ENCODE measurements around the gene C19orf47.

- TF ChIP-seq, protein P1, sequence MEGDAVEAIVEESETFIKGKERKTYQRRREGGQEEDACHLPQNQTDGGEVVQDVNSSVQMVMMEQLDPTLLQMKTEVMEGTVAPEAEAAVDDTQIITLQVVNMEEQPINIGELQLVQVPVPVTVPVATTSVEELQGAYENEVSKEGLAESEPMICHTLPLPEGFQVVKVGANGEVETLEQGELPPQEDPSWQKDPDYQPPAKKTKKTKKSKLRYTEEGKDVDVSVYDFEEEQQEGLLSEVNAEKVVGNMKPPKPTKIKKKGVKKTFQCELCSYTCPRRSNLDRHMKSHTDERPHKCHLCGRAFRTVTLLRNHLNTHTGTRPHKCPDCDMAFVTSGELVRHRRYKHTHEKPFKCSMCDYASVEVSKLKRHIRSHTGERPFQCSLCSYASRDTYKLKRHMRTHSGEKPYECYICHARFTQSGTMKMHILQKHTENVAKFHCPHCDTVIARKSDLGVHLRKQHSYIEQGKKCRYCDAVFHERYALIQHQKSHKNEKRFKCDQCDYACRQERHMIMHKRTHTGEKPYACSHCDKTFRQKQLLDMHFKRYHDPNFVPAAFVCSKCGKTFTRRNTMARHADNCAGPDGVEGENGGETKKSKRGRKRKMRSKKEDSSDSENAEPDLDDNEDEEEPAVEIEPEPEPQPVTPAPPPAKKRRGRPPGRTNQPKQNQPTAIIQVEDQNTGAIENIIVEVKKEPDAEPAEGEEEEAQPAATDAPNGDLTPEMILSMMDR (IDR thresholded peaks at IDR 0.05): no peak
- no peak for TF ChIP-seq EP300 (IDR thresholded peaks at IDR 0.05)
- no peak for TF ChIP-seq POLR2A (IDR thresholded peaks at IDR 0.05)
These were observed 46.6 kb upstream of the C19orf47 start for GRCh38 chr19:40394816-40395210.

All from tibial nerve (tissue), 4 donors.